ENCODE measurements around the gene CKAP4.
"Not testable (repeated sequence)": the region's sequence is repeated elsewhere in the genome, so short reads cannot be mapped to it uniquely, and the experiment has no call there.

Gene CKAP4

GRCh38 chr12:106286576-106287162 lies 38.8 kb upstream of the CKAP4 start:
- 96% methylated on average over 13 of the region's 14 CpGs for WGBS
- H3K9ac ChIP-seq (ENCODE audit: low read depth, low read length); H3K36me3 ChIP-seq (ENCODE audit: insufficient read depth, low read length); H3K9me3 ChIP-seq (ENCODE audit: insufficient read depth, low read depth, low read length); H3K27me3 ChIP-seq (ENCODE audit: insufficient read depth, low read length); H3K27ac ChIP-seq (ENCODE audit: low read depth, low read length); H3K4me3 ChIP-seq (ENCODE audit: low read length); H3K4me1 ChIP-seq (ENCODE audit: insufficient read depth, low read length): not testable (repeated sequence)

- 91% methylated on average over 4 of the region's 4 CpGs for WGBS
- Histone ChIP-seq H3K27ac (ENCODE audit: low read depth, low read length) (no peak overlapping the region), H3K9ac (ENCODE audit: low read depth, low read length) (no peak overlapping the region), H3K36me3 (ENCODE audit: insufficient read depth, low read length) (no peaks in the 10 kb centered on the region), H3K9me3 (ENCODE audit: insufficient read depth, low read depth, low read length) (no peaks in the 10 kb centered on the region), H3K4me3 (ENCODE audit: low read length) (no peak overlapping the region), H3K27me3 (ENCODE audit: insufficient read depth, low read length) (no peaks in the 10 kb centered on the region), H3K4me1 (ENCODE audit: insufficient read depth, low read length) (no peaks in the 10 kb centered on the region)
Measured at GRCh38 chr12:106285982-106286381, 38.2 kb upstream of the CKAP4 start.

DNA sequence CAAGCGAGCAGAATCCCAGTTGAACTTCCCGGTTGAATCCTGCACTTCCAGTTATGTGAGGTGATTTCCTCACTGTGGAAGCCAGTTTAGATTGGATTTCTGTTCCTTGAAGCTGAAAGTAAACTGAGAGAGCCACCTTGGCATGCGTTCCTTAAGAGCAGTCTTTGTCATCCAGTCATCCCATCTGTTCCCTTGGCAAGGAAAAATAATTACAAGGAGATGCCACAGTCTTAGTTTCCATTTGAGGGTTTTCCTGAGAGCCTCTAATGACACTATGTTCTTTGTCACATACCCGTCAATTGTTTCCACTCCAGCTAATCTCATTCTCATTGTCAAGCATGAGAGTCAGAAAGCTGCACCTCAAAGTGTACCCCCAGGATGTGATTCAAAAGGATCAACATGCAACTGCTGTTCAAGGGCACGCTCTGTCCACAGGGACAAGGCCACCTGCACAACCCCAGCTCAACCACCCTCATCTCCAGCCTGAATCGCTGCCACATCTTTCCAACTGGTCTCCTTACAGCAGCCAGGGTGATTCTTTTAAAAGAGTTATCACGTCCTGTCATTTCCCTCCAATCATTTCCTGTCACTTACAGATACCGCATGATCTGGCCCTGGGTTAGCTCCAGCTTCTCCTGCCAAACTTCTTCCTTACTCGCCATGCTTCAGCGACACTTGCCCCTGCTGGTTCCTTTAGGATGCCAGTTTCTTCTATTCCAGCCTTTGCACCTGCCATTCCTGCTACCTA lies 36.7 kb upstream of the CKAP4 start:
- H3K36me3 ChIP-seq (ENCODE audit: insufficient read depth, low read length) = no peaks in the 10 kb centered on the region
- H3K27me3 ChIP-seq (ENCODE audit: insufficient read depth, low read length) = no peaks in the 10 kb centered on the region
- H3K9ac ChIP-seq (ENCODE audit: low read depth, low read length) = no peak overlapping the region
- no peak overlapping the region for H3K4me3 ChIP-seq (ENCODE audit: low read length)
- no peaks in the 10 kb centered on the region for H3K4me1 ChIP-seq (ENCODE audit: insufficient read depth, low read length)
- no peaks in the 10 kb centered on the region for H3K9me3 ChIP-seq (ENCODE audit: insufficient read depth, low read depth, low read length)
- no peak overlapping the region for H3K27ac ChIP-seq (ENCODE audit: low read depth, low read length)
- 86% methylated on average over 10 of the region's 10 CpGs for WGBS

- H3K4me1 ChIP-seq (ENCODE audit: insufficient read depth, low read length) = no peaks in the 10 kb centered on the region
- H3K9ac ChIP-seq (ENCODE audit: low read depth, low read length) = no peak overlapping the region
- WGBS = 34% methylated on average over 7 of the region's 7 CpGs
- H3K36me3 ChIP-seq (ENCODE audit: insufficient read depth, low read length) = no peaks in the 10 kb centered on the region
- H3K27ac ChIP-seq (ENCODE audit: low read depth, low read length) = no peak overlapping the region
- H3K27me3 ChIP-seq (ENCODE audit: insufficient read depth, low read length) = no peaks in the 10 kb centered on the region
- H3K9me3 ChIP-seq (ENCODE audit: insufficient read depth, low read depth, low read length) = no peaks in the 10 kb centered on the region
- no peak overlapping the region for H3K4me3 ChIP-seq (ENCODE audit: low read length)
Measured at GRCh38 chr12:106282457-106283097, 34.8 kb upstream of the CKAP4 start.

- 97% methylated on average over 3 of the region's 4 CpGs for WGBS
- no peak overlapping the region for H3K4me3 ChIP-seq (ENCODE audit: low read length)
- no peak overlapping the region for H3K9ac ChIP-seq (ENCODE audit: low read depth, low read length)
- H3K9me3 ChIP-seq (ENCODE audit: insufficient read depth, low read depth, low read length) = no peaks in the 10 kb centered on the region
- no peaks in the 10 kb centered on the region for H3K36me3 ChIP-seq (ENCODE audit: insufficient read depth, low read length)
- H3K27ac ChIP-seq (ENCODE audit: low read depth, low read length) = no peak overlapping the region
- H3K27me3 ChIP-seq (ENCODE audit: insufficient read depth, low read length) = no peaks in the 10 kb centered on the region
- no peaks in the 10 kb centered on the region for H3K4me1 ChIP-seq (ENCODE audit: insufficient read depth, low read length)
Measured at GRCh38 chr12:106281804-106282203, 34.0 kb upstream of the CKAP4 start.

GRCh38 chr12:106281056-106281782 lies 33.4 kb upstream of the CKAP4 start:
- Histone ChIP-seq H3K27ac (ENCODE audit: low read depth, low read length) (no peak overlapping the region), H3K36me3 (ENCODE audit: insufficient read depth, low read length) (no peaks in the 10 kb centered on the region), H3K4me3 (ENCODE audit: low read length) (no peak overlapping the region), H3K9ac (ENCODE audit: low read depth, low read length) (no peak overlapping the region), H3K4me1 (ENCODE audit: insufficient read depth, low read length) (no peaks in the 10 kb centered on the region), H3K27me3 (ENCODE audit: insufficient read depth, low read length) (no peaks in the 10 kb centered on the region), H3K9me3 (ENCODE audit: insufficient read depth, low read depth, low read length) (no peaks in the 10 kb centered on the region)
- 90% methylated on average over 2 of the region's 3 CpGs for WGBS

DNA sequence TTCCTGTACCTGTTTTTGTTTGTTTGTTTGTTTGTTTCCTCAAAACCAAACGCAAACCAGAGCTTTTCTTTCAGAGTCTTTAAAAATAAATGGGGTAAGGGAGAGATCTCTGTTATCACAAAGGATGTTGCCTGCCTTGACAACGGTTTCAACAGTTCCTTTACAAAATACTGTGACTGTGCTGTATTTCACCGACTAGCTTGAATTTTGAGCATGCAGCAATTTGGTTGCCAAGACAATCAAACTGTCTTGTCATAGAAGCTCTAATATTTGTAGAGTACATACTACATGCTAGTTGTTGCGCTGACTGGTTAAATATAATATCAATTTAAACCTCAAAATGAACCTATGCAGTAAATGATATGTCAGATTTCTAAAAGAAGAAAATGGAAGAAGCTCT lies 32.3 kb upstream of the CKAP4 start:
- Histone ChIP-seq H3K4me3 (ENCODE audit: low read length) (no peak overlapping the region), H3K9me3 (ENCODE audit: insufficient read depth, low read depth, low read length) (no peaks in the 10 kb centered on the region), H3K9ac (ENCODE audit: low read depth, low read length) (no peak overlapping the region), H3K27ac (ENCODE audit: low read depth, low read length) (no peak overlapping the region), H3K36me3 (ENCODE audit: insufficient read depth, low read length) (no peaks in the 10 kb centered on the region), H3K4me1 (ENCODE audit: insufficient read depth, low read length) (no peaks in the 10 kb centered on the region), H3K27me3 (ENCODE audit: insufficient read depth, low read length) (no peaks in the 10 kb centered on the region)
- WGBS = 96% methylated on average over 2 of the region's 4 CpGs

- Histone ChIP-seq H3K27me3 (ENCODE audit: insufficient read depth, low read length) (no peaks in the 10 kb centered on the region), H3K9me3 (ENCODE audit: insufficient read depth, low read depth, low read length) (no peaks in the 10 kb centered on the region), H3K4me1 (ENCODE audit: insufficient read depth, low read length) (no peaks in the 10 kb centered on the region), H3K4me3 (ENCODE audit: low read length) (no peak overlapping the region), H3K9ac (ENCODE audit: low read depth, low read length) (no peak overlapping the region), H3K36me3 (ENCODE audit: insufficient read depth, low read length) (no peaks in the 10 kb centered on the region), H3K27ac (ENCODE audit: low read depth, low read length) (no peak overlapping the region)
- 94% methylated on average over 4 of the region's 4 CpGs for WGBS
Measured at GRCh38 chr12:106276032-106276740, 28.4 kb upstream of the CKAP4 start.

- WGBS = 89% methylated on average over 9 of the region's 9 CpGs
- Histone ChIP-seq H3K27me3 (ENCODE audit: insufficient read depth, low read length) (no peaks in the 10 kb centered on the region), H3K4me3 (ENCODE audit: low read length) (no peak overlapping the region), H3K4me1 (ENCODE audit: insufficient read depth, low read length) (no peaks in the 10 kb centered on the region), H3K9ac (ENCODE audit: low read depth, low read length) (no peak overlapping the region), H3K27ac (ENCODE audit: low read depth, low read length) (no peak overlapping the region), H3K36me3 (ENCODE audit: insufficient read depth, low read length) (no peaks in the 10 kb centered on the region), H3K9me3 (ENCODE audit: insufficient read depth, low read depth, low read length) (no peaks in the 10 kb centered on the region)
Measured at GRCh38 chr12:106275458-106275857, 27.6 kb upstream of the CKAP4 start.

DNA sequence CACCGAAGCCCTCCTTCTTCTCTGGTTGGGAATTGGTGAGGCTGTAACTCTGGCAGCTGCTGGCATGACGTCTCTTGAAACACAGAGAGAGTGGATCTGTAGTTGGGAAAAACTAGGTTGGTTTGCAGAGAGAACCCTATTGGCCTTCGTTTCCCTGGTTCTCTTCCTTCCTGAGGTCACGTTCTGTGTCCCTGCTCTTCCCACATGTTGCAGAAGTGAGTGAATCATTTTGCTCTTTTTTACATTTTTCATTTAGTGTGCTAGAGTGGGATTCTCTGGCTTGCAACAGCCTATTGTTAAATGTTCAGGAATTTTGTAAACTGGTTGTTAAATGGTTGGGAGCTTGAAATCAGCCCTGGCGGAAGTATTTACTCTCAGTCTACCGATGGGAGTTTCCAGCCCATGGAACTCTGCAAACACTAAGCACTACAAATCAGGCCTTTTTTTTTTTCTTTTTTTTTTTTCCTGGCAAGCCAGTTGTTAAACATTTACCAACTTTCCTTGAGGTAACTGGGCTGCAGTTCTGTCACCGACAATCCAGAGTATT lies 26.8 kb upstream of the CKAP4 start:
- Histone ChIP-seq H3K4me1 (ENCODE audit: insufficient read depth, low read length) (no peaks in the 10 kb centered on the region), H3K36me3 (ENCODE audit: insufficient read depth, low read length) (no peaks in the 10 kb centered on the region), H3K9me3 (ENCODE audit: insufficient read depth, low read depth, low read length) (no peaks in the 10 kb centered on the region), H3K9ac (ENCODE audit: low read depth, low read length) (no peak overlapping the region), H3K27ac (ENCODE audit: low read depth, low read length) (no peak overlapping the region), H3K27me3 (ENCODE audit: insufficient read depth, low read length) (no peaks in the 10 kb centered on the region), H3K4me3 (ENCODE audit: low read length) (no peak overlapping the region)
- 89% methylated on average over 7 of the region's 7 CpGs for WGBS

Measured in HUES64 (cell line).